ENCODE measurements around the gene FAM171A2.
"Not testable (repeated sequence)": the region's sequence is repeated elsewhere in the genome, so short reads cannot be mapped to it uniquely, and the experiment has no call there.

FAM171A2 gene

GRCh38 chr17:44360144-44360533 lies 3.5 kb downstream of the FAM171A2 start:
- no peak for DNase-seq

- no peak for DNase-seq
Observed at GRCh38 chr17:44359458-44360143, 4.1 kb downstream of the FAM171A2 start.

- no peak for DNase-seq
Observed at GRCh38 chr17:44359006-44359405, 4.6 kb downstream of the FAM171A2 start.

GRCh38 chr17:44358066-44358465 lies 5.6 kb downstream of the FAM171A2 start:
- no peak for DNase-seq

- DNase-seq = no peak
Observed at GRCh38 chr17:44356241-44356640, 7.4 kb downstream of the FAM171A2 start.

GRCh38 chr17:44355642-44356099 lies 8.0 kb downstream of the FAM171A2 start:
- no peak for DNase-seq

GRCh38 chr17:44354582-44355561 lies 8.8 kb downstream of the FAM171A2 start:
- peak; percentile 70 for DNase-seq

GRCh38 chr17:44353672-44354331 lies 9.9 kb downstream of the FAM171A2 start:
- DNase-seq = peak; percentile 29

GRCh38 chr17:44352828-44353671 lies 10.6 kb downstream of the FAM171A2 start:
- DNase-seq = no peak

GRCh38 chr17:44351961-44352827 lies 11.5 kb downstream of the FAM171A2 start:
- no peak for DNase-seq

- no peak for DNase-seq
Observed at GRCh38 chr17:44351464-44351863, 12.2 kb downstream of the FAM171A2 start.

- peak; percentile 79 for DNase-seq
Observed at GRCh38 chr17:44350733-44351226, 12.9 kb downstream of the FAM171A2 start.

- DNase-seq = no peak
Observed at GRCh38 chr17:44349553-44350070, 14.0 kb downstream of the FAM171A2 start.

- no peak for DNase-seq
Observed at GRCh38 chr17:44348988-44349364, 14.7 kb downstream of the FAM171A2 start.

- no peak for DNase-seq
Observed at GRCh38 chr17:44348234-44348987, 15.2 kb downstream of the FAM171A2 start.

GRCh38 chr17:44347206-44348055 lies 16.2 kb downstream of the FAM171A2 start:
- not testable (repeated sequence) for DNase-seq

- DNase-seq = no peak
Observed at GRCh38 chr17:44346064-44346844, 17.4 kb downstream of the FAM171A2 start.

- DNase-seq = peak; percentile 44
Observed at GRCh38 chr17:44345454-44346026, 18.1 kb downstream of the FAM171A2 start.

Data from activated naive CD4-positive, alpha-beta T cell treated with anti-CD3 and anti-CD28 coated beads, Interleukin-2, amount 50 U/mL, for 16 hours (primary cell).